Transverse colon (tissue), 4 donors: ENCODE measurements around the gene UBE2V1. TPM values are rescaled to one million over a fixed set of nuclear protein-coding genes. Genes with fewer than 3 reads are reported as not detected.
"Not testable (repeated sequence)": the region's sequence is repeated elsewhere in the genome, so short reads cannot be mapped to it uniquely, and the experiment has no call there.

Experiments used
- DNase-seq: peaks from one replicate; pipeline ENCODE4 v3.0.0-alpha.2; 2019
- H3K27ac ChIP-seq, 4 donors: fragments of 200-600 bp; sonication (generic); 2 replicates each; pipeline ENCODE4 v1.5.1; 2016 to 2018; ENCODE audit warnings: inconsistent platforms in 4 of 4
- H3K27me3 ChIP-seq: fragments of 200-600 bp; sonication (generic); 2 replicates; pipeline ENCODE4 v1.5.1; 2017; ENCODE audit warnings: inconsistent platforms
- H3K36me3 ChIP-seq, 4 donors: fragments of 200-600 bp; sonication (generic); 2 replicates each; pipeline ENCODE4 v1.5.1; 2017 to 2019; ENCODE audit warnings: inconsistent platforms in 4 of 4
- H3K4me1 ChIP-seq, 4 donors: fragments of 200-600 bp; sonication (generic); 2 replicates each; pipeline ENCODE4 v1.5.1; 2017 to 2020; ENCODE audit warnings: inconsistent platforms in 4 of 4
- H3K4me3 ChIP-seq, 4 donors: fragments of 200-600 bp; sonication (generic); 1 replicate in 1 of 4; 2 replicates in 3 of 4; pipeline versions ENCODE4 v1.5.1 to v1.6.1; 2017 to 2019; ENCODE audit warnings: inconsistent platforms in 4 of 4
- H3K9me3 ChIP-seq, 2 donors: fragments of 200-600 bp; sonication (generic); 2 replicates each; pipeline ENCODE4 v1.5.1; 2017 to 2019; ENCODE audit warnings: inconsistent platforms in 2 of 2
- CTCF ChIP-seq, 5 experiments: fragments of 200-600 bp in 3 of 5; fragments of 450-650 bp in 2 of 5; sonication (generic) in 3 of 5; IDR thresholded peaks; 1 replicate in 2 of 5; 2 replicates in 3 of 5; pipeline ENCODE4 v1.5.1; 2016 to 2017; ENCODE audit warnings: antibody characterized with exemption in 5 of 5, inconsistent platforms in 3 of 5, mild to moderate bottlenecking in 2 of 5, moderate library complexity in 1 of 5
- EP300 ChIP-seq: sonication (generic); formaldehyde crosslinking; IDR thresholded peaks from one replicate; pipeline ENCODE4 v1.6.1; 2017; ENCODE audit warnings: antibody characterized with exemption, low read depth
- POLR2A ChIP-seq: fragments of 450-650 bp; IDR thresholded peaks from one replicate; pipeline ENCODE4 v1.6.1; 2016; ENCODE audit warnings: antibody characterized with exemption, mild to moderate bottlenecking, moderate library complexity
- POLR2AphosphoS5 ChIP-seq, 3 donors: sonication (generic); formaldehyde crosslinking; IDR thresholded peaks; one replicate each; pipeline ENCODE4 v1.6.1; 2016; ENCODE audit warnings: antibody characterized with exemption in 3 of 3
- WGBS, 2 donors: methylation state at CpG; one replicate each; pipeline ENCODE4 v1.1.5; 2018; ENCODE audit warnings: low coverage in 1 of 2; 5-methylcytosine and 5-hydroxymethylcytosine counted together
- in situ Hi-C, 4 donors: fragments of 200-750 bp; cut with MboI; loops; one replicate each; pipeline versions ENCODE4 v1.15.0 to v1.15.1; 2017; ENCODE audit warnings: low sequenced_read_pairs in 3 of 4, low pct_ligation_motif_present in 1 of 4, low pct_unique_long_range_greater_than_20kb in 1 of 4
- intact Hi-C: fragments of 100-400 bp; cut with DNase I; formaldehyde crosslinking; loops from one replicate; pipeline ENCODE4 v1.15.1; 2023; ENCODE audit warnings: low total_unique reads
- total RNA-seq, 4 donors: library from RNA; depleted of rRNA; stranded (reverse); fragments of >200 nt; gene quantifications; one replicate each; pipeline ENCODE4 v1.1.0, GENCODE V29; 2016

Gene UBE2V1
- total RNA-seq, 4 donors from 2014 or later = 23.7 to 104 (median 62.8) TPM

- no peak overlapping the region for H3K27ac ChIP-seq
- in situ Hi-C loops (no loop called here), intact Hi-C loops (no loop called here)
- peaks cover 11 to 23% (median 16%) of the 10 kb centered on the region in 4 donors for H3K4me1 ChIP-seq
- no peak for DNase-seq
- H3K27me3 ChIP-seq = no peaks in the 10 kb centered on the region
- no peaks in the 10 kb centered on the region for H3K36me3 ChIP-seq
- no peak for TF ChIP-seq EP300
- WGBS, 2 donors = 82 to 100% methylated on average over 1 to 5 of the region's 5 CpGs
- H3K4me3 ChIP-seq = no peak overlapping the region
- H3K9me3 ChIP-seq = no peaks in the 10 kb centered on the region
Measured at GRCh38 chr20:50085146-50085480, 27.8 kb downstream of the UBE2V1 start.

- peaks cover 11 to 23% (median 16%) of the 10 kb centered on the region in 4 donors for H3K4me1 ChIP-seq
- no peak for DNase-seq
- intact Hi-C loops = no loop called here
- WGBS, 2 donors = 97% methylated on average over 7 of the region's 7 CpGs; no CpG with 5 or more reads in 1 of the 2 donors
- TF ChIP-seq CTCF (IDR thresholded peaks at IDR 0.05) (no peak), POLR2A (no peak), EP300 (no peak), POLR2AphosphoS5 (IDR thresholded peaks at IDR 0.05) (no peak)
- no peaks in the 10 kb centered on the region for H3K27me3 ChIP-seq
- H3K36me3 ChIP-seq = no peaks in the 10 kb centered on the region
- no peak overlapping the region for H3K4me3 ChIP-seq
- in situ Hi-C loops = no loop called here
- H3K9me3 ChIP-seq = no peaks in the 10 kb centered on the region
- no peak overlapping the region for H3K27ac ChIP-seq
Measured at GRCh38 chr20:50083034-50083433, 29.9 kb downstream of the UBE2V1 start.

GRCh38 chr20:50082056-50082455 lies 30.9 kb downstream of the UBE2V1 start:
- H3K27ac ChIP-seq, H3K27me3 ChIP-seq, in situ Hi-C loops, intact Hi-C loops, H3K4me3 ChIP-seq, H3K36me3 ChIP-seq, DNase-seq, H3K9me3 ChIP-seq: not testable (repeated sequence)
- peaks cover 11 to 20% (median 16%) of the 10 kb centered on the region in 4 donors for H3K4me1 ChIP-seq
- 69 to 87% methylated on average over 2 to 9 of the region's 9 CpGs for WGBS, 2 donors

- Histone ChIP-seq H3K9me3 (no peaks in the 10 kb centered on the region), H3K4me3 (no peak overlapping the region), H3K36me3 (no peaks in the 10 kb centered on the region), H3K4me1 (peaks cover 0 to 13% (median 2%) of the 10 kb centered on the region in 4 donors), H3K27ac (no peak overlapping the region), H3K27me3 (no peaks in the 10 kb centered on the region)
- 63 to 72% methylated on average over 5 to 16 of the region's 17 CpGs for WGBS, 2 donors
- in situ Hi-C loops = no loop called here
- DNase-seq = no peak
- no peak for TF ChIP-seq CTCF (IDR thresholded peaks at IDR 0.05)
- no peak for TF ChIP-seq EP300
- no peak for TF ChIP-seq POLR2A
- intact Hi-C loops = no loop called here
Measured at GRCh38 chr20:50077818-50078601, 34.9 kb downstream of the UBE2V1 start.

GRCh38 chr20:50073500-50073899 lies 39.5 kb downstream of the UBE2V1 start:
- WGBS, 2 donors = 74% methylated on average over 2 of the region's 2 CpGs; no CpG with 5 or more reads in 1 of the 2 donors
- Histone ChIP-seq H3K9me3 (no peaks in the 10 kb centered on the region), H3K4me1 (peaks cover 0 to 21% (median 8%) of the 10 kb centered on the region in 4 donors), H3K4me3 (no peak overlapping the region), H3K27ac (no peak overlapping the region), H3K27me3 (no peaks in the 10 kb centered on the region), H3K36me3 (no peaks in the 10 kb centered on the region)
- intact Hi-C loops (no loop called here), in situ Hi-C loops (loop anchor here (5.0 kb wide), 2 partner anchors 91 to 96 kb away; partner anchors contain the start of gene SNAI1 (in 3 of the 4))
- TF ChIP-seq CTCF (IDR thresholded peaks at IDR 0.05) = no peak
- TF ChIP-seq POLR2AphosphoS5 (IDR thresholded peaks at IDR 0.05) = no peak
- no peak for TF ChIP-seq EP300
- TF ChIP-seq POLR2A = no peak
- DNase-seq = no peak
